HL-60/S4 treated with retinoic acid at 250 ng/mL for 4 days and 3 days (cell line): ENCODE measurements around the gene RGS10.
"Not testable (repeated sequence)": the region's sequence is repeated elsewhere in the genome, so short reads cannot be mapped to it uniquely, and the experiment has no call there.

Experiments
- in situ Hi-C: fragments of 300-500 bp; cut with MboI; formaldehyde crosslinking; loops from 2 replicates; pipeline ENCODE4 v1.7.0; 2022; ENCODE audit warnings: low sequenced_read_pairs

Gene RGS10

GRCh38 chr10:119473771-119474170 is 68.7 kb downstream of the RGS10 start:
- in situ Hi-C loops, result no loop called here

- in situ Hi-C loops, result no loop called here
These were observed 71.4 kb downstream of the RGS10 start for GRCh38 chr10:119470920-119471702.

GRCh38 chr10:119469846-119470245 is 72.7 kb downstream of the RGS10 start:
- in situ Hi-C loops, result no loop called here

- in situ Hi-C loops, result no loop called here
These were observed 73.2 kb downstream of the RGS10 start for GRCh38 chr10:119469325-119469707.

GRCh38 chr10:119468542-119469324 is 73.8 kb downstream of the RGS10 start:
- in situ Hi-C loops, result no loop called here

GRCh38 chr10:119466655-119467054 is 75.9 kb downstream of the RGS10 start:
- in situ Hi-C loops, result no loop called here

GRCh38 chr10:119466076-119466475 is 76.4 kb downstream of the RGS10 start:
- in situ Hi-C loops, result no loop called here

- in situ Hi-C loops, result no loop called here
These were observed 77.4 kb downstream of the RGS10 start for GRCh38 chr10:119465085-119465484.

GRCh38 chr10:119463195-119463594 is 79.3 kb downstream of the RGS10 start:
- in situ Hi-C loops, result not testable (repeated sequence)

GRCh38 chr10:119462773-119463172 is 79.7 kb downstream of the RGS10 start:
- in situ Hi-C loops, result no loop called here

- in situ Hi-C loops, result no loop called here
These were observed 80.6 kb downstream of the RGS10 start for GRCh38 chr10:119461923-119462322.

- in situ Hi-C loops, result no loop called here
These were observed 81.1 kb downstream of the RGS10 start for GRCh38 chr10:119461380-119461779.

- in situ Hi-C loops, result no loop called here
These were observed 81.9 kb downstream of the RGS10 start for GRCh38 chr10:119460369-119461195.

- in situ Hi-C loops, result no loop called here
These were observed 82.7 kb downstream of the RGS10 start for GRCh38 chr10:119459681-119460340.

- in situ Hi-C loops, result no loop called here
These were observed 84.4 kb downstream of the RGS10 start for GRCh38 chr10:119457966-119458766.

- in situ Hi-C loops, result no loop called here
These were observed 86.1 kb downstream of the RGS10 start for GRCh38 chr10:119456435-119456810.

- in situ Hi-C loops, result no loop called here
These were observed 86.7 kb downstream of the RGS10 start for GRCh38 chr10:119455609-119456434.

GRCh38 chr10:119454990-119455389 is 87.5 kb downstream of the RGS10 start:
- in situ Hi-C loops, result no loop called here

- in situ Hi-C loops, result no loop called here
These were observed 88.2 kb downstream of the RGS10 start for GRCh38 chr10:119454316-119454715.
